Bronchial epithelial cell (primary cell): Measurements from ENCODE around the gene TMEM208. TPM values are rescaled to one million over a fixed set of nuclear protein-coding genes. Genes with fewer than 3 reads are reported as not detected.

Source experiments
- DNase-seq: peaks from one replicate; pipeline ENCODE4 v3.0.0-alpha.2; 2010; ENCODE audit warnings: low read depth
- FAIRE-seq: peaks from 2 replicates; lab custom pipeline; 2011; peaks lifted over from hg19 to GRCh38; lab: Jason Lieb, UNC
- H3K27me3 ChIP-seq: 2 replicates; pipeline ENCODE4 v1.5.1; 2011; ENCODE audit warnings: low read length; ENCODE audit not compliant: control insufficient read depth, insufficient read depth
- H3K36me3 ChIP-seq: 2 replicates; pipeline ENCODE4 v1.5.1; 2011; ENCODE audit warnings: low read length; ENCODE audit not compliant: control insufficient read depth, insufficient read depth
- H3K4me3 ChIP-seq: 2 replicates; pipeline ENCODE4 v1.5.1; 2011; ENCODE audit warnings: mild to moderate bottlenecking, low read depth, low read length, control low read depth
- CTCF ChIP-seq: IDR thresholded peaks from 2 replicates; pipeline ENCODE4 v1.5.1; 2011; ENCODE audit warnings: mild to moderate bottlenecking, moderate library complexity, low read length, control low read depth, inconsistent platforms; ENCODE audit not compliant: insufficient read depth, severe bottlenecking
- total RNA-seq: library from RNA; depleted of rRNA; stranded (reverse); fragments of >200 nt; gene quantifications from 2 replicates; pipeline ENCODE4 v1.2.1, GENCODE V29; 2014

Gene TMEM208
- total RNA-seq, 1 donor from 2014 or later, result 56.9 TPM

- no peaks in the 10 kb centered on the region for H3K36me3 ChIP-seq
- peak overlapping the region; percentile 72 for H3K4me3 ChIP-seq
- H3K27me3 ChIP-seq, result no peaks in the 10 kb centered on the region
- FAIRE-seq (no peak), DNase-seq (peak; percentile 81)
- peak; percentile 26 for TF ChIP-seq CTCF
Observed at GRCh38 chr16:67246756-67247191, 19.8 kb downstream of the TMEM208 start.

GRCh38 chr16:67247192-67248072, 20.5 kb downstream of the TMEM208 start, which contains the start of gene FHOD1:
Gene FHOD1 (minus strand): TSS chr16:67247481. CDS start chr16:67247410, 71 bp downstream.
- no peaks in the 10 kb centered on the region for H3K27me3 ChIP-seq
- H3K36me3 ChIP-seq, result no peaks in the 10 kb centered on the region
- DNase-seq (peak; percentile 87), FAIRE-seq (no peak)
- TF ChIP-seq CTCF, result no peak
- H3K4me3 ChIP-seq, result peak within 1 kb of the TSS; percentile 72

- no peaks in the 10 kb centered on the region for H3K36me3 ChIP-seq
- H3K4me3 ChIP-seq, result peak overlapping the region; percentile 42
- FAIRE-seq (no peak), DNase-seq (no peak)
- TF ChIP-seq CTCF, result no peak
- no peaks in the 10 kb centered on the region for H3K27me3 ChIP-seq
Observed at GRCh38 chr16:67248073-67248400, 21.1 kb downstream of the TMEM208 start.

GRCh38 chr16:67248401-67249177, 21.7 kb downstream of the TMEM208 start, which contains the start of gene SLC9A5:
Gene SLC9A5 (plus strand): TSS chr16:67248979. CDS start chr16:67249015, 36 bp downstream.
- TF ChIP-seq CTCF, result peak; percentile 33
- DNase-seq (no peak), FAIRE-seq (no peak)
- peak within 1 kb of the TSS; percentile 42 for H3K4me3 ChIP-seq
- H3K27me3 ChIP-seq, result no peaks in the 10 kb centered on the region
- no peaks in the 10 kb centered on the region for H3K36me3 ChIP-seq

GRCh38 chr16:67249178-67250044, 22.5 kb downstream of the TMEM208 start:
- TF ChIP-seq CTCF, result no peak
- FAIRE-seq (no peak), DNase-seq (no peak)

More at GRCh38 chr16:67249178-67250044, 22.5 kb downstream of the TMEM208 start:
- no peaks in the 10 kb centered on the region for H3K27me3 ChIP-seq
- H3K36me3 ChIP-seq, result no peaks in the 10 kb centered on the region
- peak overlapping the region; percentile 42 for H3K4me3 ChIP-seq
